ENCODE results near the gene CASZ1. TPM values are rescaled to one million over a fixed set of nuclear protein-coding genes. Genes with fewer than 3 reads are reported as not detected.

Gene CASZ1
- total RNA-seq, 4 donors from 2014 or later: 106 to 229 (median 160) TPM

- H3K27me3 ChIP-seq: no peaks in the 10 kb centered on the region
- no peaks in the 10 kb centered on the region for H3K36me3 ChIP-seq
- H3K4me1 ChIP-seq: peaks cover 4% of the 10 kb centered on the region
- no peak for TF ChIP-seq EP300 (IDR thresholded peaks at IDR 0.05)
- TF ChIP-seq POLR2AphosphoS5 (IDR thresholded peaks at IDR 0.05): no peak
- TF ChIP-seq CTCF (IDR thresholded peaks at IDR 0.05): no peak
- TF ChIP-seq POLR2A (IDR thresholded peaks at IDR 0.05): no peak
- H3K4me3 ChIP-seq: no peak overlapping the region
- no peaks in the 10 kb centered on the region for H3K9me3 ChIP-seq
- DNase-seq (ENCODE audit: low spot score in 2 of 2): no peak
- H3K27ac ChIP-seq: no peak overlapping the region
- WGBS: 90% methylated on average over 2 of the region's 2 CpGs
Observed at GRCh38 chr1:10608690-10609089, 187.8 kb downstream of the CASZ1 start.

GRCh38 chr1:10607228-10607627 lies 189.2 kb downstream of the CASZ1 start:
- 83% methylated on average over 3 of the region's 3 CpGs for WGBS
- no peaks in the 10 kb centered on the region for H3K36me3 ChIP-seq
- H3K27ac ChIP-seq: no peak overlapping the region
- H3K4me3 ChIP-seq: no peak overlapping the region
- H3K9me3 ChIP-seq: no peaks in the 10 kb centered on the region
- H3K27me3 ChIP-seq: no peaks in the 10 kb centered on the region
- DNase-seq (ENCODE audit: low spot score in 2 of 2): no peak
- TF ChIP-seq POLR2A (IDR thresholded peaks at IDR 0.05): no peak
- TF ChIP-seq CTCF (IDR thresholded peaks at IDR 0.05): no peak
- TF ChIP-seq POLR2AphosphoS5 (IDR thresholded peaks at IDR 0.05): no peak
- TF ChIP-seq EP300 (IDR thresholded peaks at IDR 0.05): no peak
- H3K4me1 ChIP-seq: peaks cover 6% of the 10 kb centered on the region

GRCh38 chr1:10606064-10606463 lies 190.4 kb downstream of the CASZ1 start:
- Histone ChIP-seq H3K36me3 (no peaks in the 10 kb centered on the region), H3K27ac (no peak overlapping the region), H3K27me3 (no peaks in the 10 kb centered on the region), H3K4me1 (peaks cover 6% of the 10 kb centered on the region), H3K9me3 (no peaks in the 10 kb centered on the region), H3K4me3 (no peak overlapping the region)
- 94% methylated on average over 7 of the region's 7 CpGs for WGBS
- no peak for TF ChIP-seq EP300 (IDR thresholded peaks at IDR 0.05)
- TF ChIP-seq POLR2A (IDR thresholded peaks at IDR 0.05): no peak
- TF ChIP-seq CTCF (IDR thresholded peaks at IDR 0.05): no peak
- no peak for TF ChIP-seq POLR2AphosphoS5 (IDR thresholded peaks at IDR 0.05)
- DNase-seq (ENCODE audit: low spot score in 2 of 2): no peak

GRCh38 chr1:10604966-10605365 lies 191.5 kb downstream of the CASZ1 start:
- WGBS: 98% methylated on average over 7 of the region's 7 CpGs

GRCh38 chr1:10602936-10603335 lies 193.5 kb downstream of the CASZ1 start:
- Histone ChIP-seq H3K9me3 (no peaks in the 10 kb centered on the region), H3K36me3 (no peaks in the 10 kb centered on the region), H3K4me1 (peaks cover 11% of the 10 kb centered on the region), H3K27me3 (no peaks in the 10 kb centered on the region), H3K27ac (no peak overlapping the region), H3K4me3 (no peak overlapping the region)
- no peak for DNase-seq (ENCODE audit: low spot score in 2 of 2)
- TF ChIP-seq EP300 (IDR thresholded peaks at IDR 0.05) (no peak), CTCF (IDR thresholded peaks at IDR 0.05) (no peak), POLR2A (IDR thresholded peaks at IDR 0.05) (no peak), POLR2AphosphoS5 (IDR thresholded peaks at IDR 0.05) (no peak)
- WGBS: 62% methylated on average over 3 of the region's 3 CpGs

More at GRCh38 chr1:10604966-10605365, 191.5 kb downstream of the CASZ1 start:
- Histone ChIP-seq H3K9me3 (no peaks in the 10 kb centered on the region), H3K4me1 (peaks cover 6% of the 10 kb centered on the region), H3K4me3 (no peak overlapping the region), H3K27me3 (no peaks in the 10 kb centered on the region), H3K27ac (no peak overlapping the region), H3K36me3 (no peaks in the 10 kb centered on the region)
- TF ChIP-seq CTCF (IDR thresholded peaks at IDR 0.05): no peak
- TF ChIP-seq EP300 (IDR thresholded peaks at IDR 0.05): no peak
- no peak for TF ChIP-seq POLR2AphosphoS5 (IDR thresholded peaks at IDR 0.05)
- TF ChIP-seq POLR2A (IDR thresholded peaks at IDR 0.05): no peak
- no peak for DNase-seq (ENCODE audit: low spot score in 2 of 2)
